ENCODE data around the gene THG1L.
A peak's percentile ranks its signal among the peaks of the same experiment; 100 is the strongest.
"Not testable (repeated sequence)": the region's sequence is repeated elsewhere in the genome, so short reads cannot be mapped to it uniquely, and the experiment has no call there.

THG1L gene

GRCh38 chr5:157731272-157732129 lies at the start of gene THG1L:
THG1L (plus strand) TSS chr5:157731420; CDS start chr5:157731441, 21 bp downstream.
- DNase-seq, result peak; percentile 92

GRCh38 chr5:157682257-157682656 lies 49.0 kb upstream of the THG1L start:
- no peak for DNase-seq

GRCh38 chr5:157686276-157687197 lies 44.7 kb upstream of the THG1L start:
- not testable (repeated sequence) for DNase-seq

GRCh38 chr5:157687198-157687554 lies 44.0 kb upstream of the THG1L start:
- DNase-seq, result no peak

GRCh38 chr5:157689942-157690689 lies 41.1 kb upstream of the THG1L start:
- no peak for DNase-seq

GRCh38 chr5:157690690-157691433 lies 40.4 kb upstream of the THG1L start:
- no peak for DNase-seq

GRCh38 chr5:157693816-157694215 lies 37.4 kb upstream of the THG1L start:
- DNase-seq, result not testable (repeated sequence)

GRCh38 chr5:157696154-157696553 lies 35.1 kb upstream of the THG1L start:
- not testable (repeated sequence) for DNase-seq

- not testable (repeated sequence) for DNase-seq
These were observed 32.5 kb upstream of the THG1L start for GRCh38 chr5:157698674-157699073.

GRCh38 chr5:157703736-157704135 lies 27.5 kb upstream of the THG1L start:
- DNase-seq, result no peak

GRCh38 chr5:157708866-157709265 lies 22.4 kb upstream of the THG1L start:
- DNase-seq, result no peak

GRCh38 chr5:157709346-157709745 lies 21.9 kb upstream of the THG1L start:
- no peak for DNase-seq

- DNase-seq, result no peak
These were observed 20.8 kb upstream of the THG1L start for GRCh38 chr5:157710431-157710830.

- no peak for DNase-seq
These were observed 20.3 kb upstream of the THG1L start for GRCh38 chr5:157710882-157711281.

GRCh38 chr5:157713830-157714595 lies 17.2 kb upstream of the THG1L start:
- no peak for DNase-seq

GRCh38 chr5:157714596-157714864 lies 16.7 kb upstream of the THG1L start:
- no peak for DNase-seq

- DNase-seq, result peak; percentile 44
These were observed 12.7 kb upstream of the THG1L start for GRCh38 chr5:157718519-157718918.

GRCh38 chr5:157719245-157719644 lies 12.0 kb upstream of the THG1L start:
- no peak for DNase-seq

- DNase-seq, result no peak
These were observed 10.1 kb upstream of the THG1L start for GRCh38 chr5:157721159-157721558.

- not testable (repeated sequence) for DNase-seq
These were observed 8.3 kb upstream of the THG1L start for GRCh38 chr5:157722895-157723294.

- not testable (repeated sequence) for DNase-seq
These were observed 4.6 kb upstream of the THG1L start for GRCh38 chr5:157726607-157727006.

GRCh38 chr5:157727858-157728257 lies 3.4 kb upstream of the THG1L start:
- not testable (repeated sequence) for DNase-seq
